DOHH2 (cell line): ENCODE measurements around the gene BGN.

ENCODE experiments used
- EZH2phosphoT487 ChIP-seq: fragments of 200-600 bp; sonication (generic); IDR thresholded peaks from 2 replicates; pipeline ENCODE4 v1.6.1; 2017; ENCODE audit warnings: borderline replicate concordance, mild to moderate bottlenecking, antibody characterized with exemption, low read length, moderate library complexity, mixed read lengths
- TF ChIP-seq, protein P1 (sequence below): fragments of 200-600 bp; sonication (generic); IDR thresholded peaks from one replicate; pipeline ENCODE4 v1.5.1; 2014; ENCODE audit warnings: antibody characterized with exemption, mild to moderate bottlenecking, low read depth, low read length; ENCODE audit not compliant: poor library complexity, severe bottlenecking

DNA sequence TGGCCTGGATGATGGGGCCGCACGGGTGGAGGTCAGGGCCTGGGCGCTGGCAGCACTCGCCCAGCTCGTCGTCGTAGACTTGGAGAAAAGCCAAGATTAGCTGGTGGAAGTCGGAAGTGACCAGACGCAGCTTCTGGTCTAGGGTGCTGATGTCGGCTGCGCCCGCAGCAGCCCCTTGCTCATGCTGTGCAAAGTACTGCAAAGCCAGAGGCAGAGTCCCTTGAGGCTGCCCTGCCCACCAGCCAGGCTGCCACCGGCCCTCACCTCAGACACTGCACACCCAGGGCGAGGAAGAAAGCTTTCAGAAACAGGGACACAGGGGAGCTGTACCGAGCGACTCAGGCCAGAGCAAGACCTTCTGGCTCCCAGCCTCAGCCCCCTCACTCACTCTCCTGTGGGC lies 39.2 kb upstream of the BGN start:
- TF ChIP-seq, protein P1, sequence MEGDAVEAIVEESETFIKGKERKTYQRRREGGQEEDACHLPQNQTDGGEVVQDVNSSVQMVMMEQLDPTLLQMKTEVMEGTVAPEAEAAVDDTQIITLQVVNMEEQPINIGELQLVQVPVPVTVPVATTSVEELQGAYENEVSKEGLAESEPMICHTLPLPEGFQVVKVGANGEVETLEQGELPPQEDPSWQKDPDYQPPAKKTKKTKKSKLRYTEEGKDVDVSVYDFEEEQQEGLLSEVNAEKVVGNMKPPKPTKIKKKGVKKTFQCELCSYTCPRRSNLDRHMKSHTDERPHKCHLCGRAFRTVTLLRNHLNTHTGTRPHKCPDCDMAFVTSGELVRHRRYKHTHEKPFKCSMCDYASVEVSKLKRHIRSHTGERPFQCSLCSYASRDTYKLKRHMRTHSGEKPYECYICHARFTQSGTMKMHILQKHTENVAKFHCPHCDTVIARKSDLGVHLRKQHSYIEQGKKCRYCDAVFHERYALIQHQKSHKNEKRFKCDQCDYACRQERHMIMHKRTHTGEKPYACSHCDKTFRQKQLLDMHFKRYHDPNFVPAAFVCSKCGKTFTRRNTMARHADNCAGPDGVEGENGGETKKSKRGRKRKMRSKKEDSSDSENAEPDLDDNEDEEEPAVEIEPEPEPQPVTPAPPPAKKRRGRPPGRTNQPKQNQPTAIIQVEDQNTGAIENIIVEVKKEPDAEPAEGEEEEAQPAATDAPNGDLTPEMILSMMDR, result no peak
- TF ChIP-seq EZH2phosphoT487, result no peak
